Gastrocnemius medialis (tissue), 4 donors: Measurements from ENCODE around the gene MAP3K19.

Experiments used
- POLR2A ChIP-seq, 2 donors: fragments of 450-650 bp; IDR thresholded peaks; one replicate each; pipeline ENCODE4 v1.6.1; 2017; ENCODE audit warnings: antibody characterized with exemption in 2 of 2, mild to moderate bottlenecking in 2 of 2, moderate library complexity in 2 of 2
- TF ChIP-seq, protein P1 (sequence below), 5 experiments: fragments of 450-650 bp in 3 of 5; fragments of 200-600 bp in 2 of 5; sonication (generic) in 2 of 5; IDR thresholded peaks in 4 of 5; conservative IDR thresholded peaks in 1 of 5; 1 replicate in 4 of 5; 2 replicates in 1 of 5; pipeline ENCODE4 v1.5.1; 2016 to 2019; ENCODE audit warnings: antibody characterized with exemption in 5 of 5, mild to moderate bottlenecking in 3 of 5, moderate library complexity in 3 of 5

DNA sequence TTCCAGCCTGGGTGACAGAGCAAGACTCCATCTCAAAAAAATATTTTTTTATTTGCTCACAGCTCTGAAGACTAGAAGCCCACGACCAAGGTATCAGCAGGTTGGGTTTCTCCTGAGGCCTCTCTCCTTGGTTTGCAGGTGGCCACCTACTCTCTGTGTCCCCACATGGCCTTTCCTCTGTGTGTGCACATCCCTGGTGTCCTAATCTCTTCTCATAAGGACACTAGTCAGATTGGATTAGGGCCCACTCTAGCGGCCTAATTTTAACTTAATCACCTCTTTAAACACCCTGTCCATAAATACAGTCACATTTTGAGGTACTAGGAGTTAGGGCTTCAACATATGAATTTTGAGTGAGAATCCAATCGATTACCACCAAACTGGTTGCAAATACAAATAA is 2.9 kb upstream of the MAP3K19 start:
- TF ChIP-seq, protein P1, sequence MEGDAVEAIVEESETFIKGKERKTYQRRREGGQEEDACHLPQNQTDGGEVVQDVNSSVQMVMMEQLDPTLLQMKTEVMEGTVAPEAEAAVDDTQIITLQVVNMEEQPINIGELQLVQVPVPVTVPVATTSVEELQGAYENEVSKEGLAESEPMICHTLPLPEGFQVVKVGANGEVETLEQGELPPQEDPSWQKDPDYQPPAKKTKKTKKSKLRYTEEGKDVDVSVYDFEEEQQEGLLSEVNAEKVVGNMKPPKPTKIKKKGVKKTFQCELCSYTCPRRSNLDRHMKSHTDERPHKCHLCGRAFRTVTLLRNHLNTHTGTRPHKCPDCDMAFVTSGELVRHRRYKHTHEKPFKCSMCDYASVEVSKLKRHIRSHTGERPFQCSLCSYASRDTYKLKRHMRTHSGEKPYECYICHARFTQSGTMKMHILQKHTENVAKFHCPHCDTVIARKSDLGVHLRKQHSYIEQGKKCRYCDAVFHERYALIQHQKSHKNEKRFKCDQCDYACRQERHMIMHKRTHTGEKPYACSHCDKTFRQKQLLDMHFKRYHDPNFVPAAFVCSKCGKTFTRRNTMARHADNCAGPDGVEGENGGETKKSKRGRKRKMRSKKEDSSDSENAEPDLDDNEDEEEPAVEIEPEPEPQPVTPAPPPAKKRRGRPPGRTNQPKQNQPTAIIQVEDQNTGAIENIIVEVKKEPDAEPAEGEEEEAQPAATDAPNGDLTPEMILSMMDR (IDR thresholded peaks at IDR 0.05 in 4 of 5, conservative IDR thresholded peaks at IDR 0.05 in 1 of 5) = no peak
- no peak for TF ChIP-seq POLR2A (IDR thresholded peaks at IDR 0.05)
